K562 (cell line): Measurements from ENCODE around the gene DTNB. TPM values are rescaled to one million over a fixed set of nuclear protein-coding genes. Genes with fewer than 3 reads are reported as not detected.

Source experiments
- FOXP1 ChIP-seq: sonication (generic); formaldehyde crosslinking; IDR thresholded peaks from 2 replicates; pipeline ENCODE4 v1.8.0; 2022; ENCODE audit warnings: mild to moderate bottlenecking, missing genetic modification reagents
- GTF2B ChIP-seq: IDR thresholded peaks from 2 replicates; pipeline ENCODE4 v1.6.1; 2011; ENCODE audit not compliant: insufficient read length; ENCODE audit errors: extremely low read depth
- KDM5B ChIP-seq: fragments of 200-600 bp; sonication (generic); IDR thresholded peaks from 2 replicates; pipeline ENCODE4 v1.6.1; 2012; ENCODE audit warnings: low read depth, mild to moderate bottlenecking, moderate library complexity, low read length, control low read depth, inconsistent platforms; ENCODE audit not compliant: insufficient replicate concordance
- REST ChIP-seq, 2 experiments: fragments of 450-650 bp; formaldehyde crosslinking in 1 of 2; IDR thresholded peaks; 2 replicates each; pipeline versions ENCODE4 v1.4.0 to v1.6.1; 2014 to 2020; ENCODE audit warnings: mild to moderate bottlenecking in 2 of 2, borderline replicate concordance in 1 of 2, low read depth in 1 of 2
- ZNF699 ChIP-seq: fragments of 250-450 bp; sonication (Bioruptor Pico); IDR thresholded peaks from 2 replicates; pipeline ENCODE4 v1.8.0; 2021; ENCODE audit warnings: mild to moderate bottlenecking, moderate library complexity; ENCODE audit not compliant: insufficient replicate concordance
- polyA plus RNA-seq, 8 experiments: library from polyadenylated mRNA; depleted of rRNA in 4 of 8; stranded (reverse) in 5 of 8; unstranded in 3 of 8; fragments of >200 nt; fragmentation: Nextera tagmentation in 2 of 8; fragmentation: Illumina TruSeq in 1 of 8; extraction: Ambion mirVana in 2 of 8; extraction: Trizol in 1 of 8; gene quantifications; 2 replicates each; pipeline versions ENCODE4 v1.2.1 to v1.2.3, GENCODE V29; 2011 to 2014; ENCODE audit warnings: inconsistent platforms in 1 of 8, missing spikeins in 1 of 8
- total RNA-seq, 7 experiments: library from RNA; depleted of rRNA in 6 of 7; stranded (reverse); fragments of >200 nt in 6 of 7; fragmentation: Illumina TruSeq in 2 of 7; extraction: Trizol in 2 of 7; gene quantifications; 2 replicates each; pipeline versions ENCODE4 v1.2.1 to v1.2.3, GENCODE V29; 2011 to 2021; ENCODE audit warnings: low replicate concordance in 1 of 7

The DTNB gene
- total and polyA plus RNA-seq, 9 of the 15 experiments (the other 6 are each of a cell fraction or from before 2014, with no cell fraction given): 0.18 to 2.0 (median 0.77) TPM; not detected in 2

GRCh38 chr2:25445464-25445863 is 227.9 kb downstream of the DTNB start (continued):
- TF ChIP-seq REST (IDR thresholded peaks at IDR 0.05; ENCODE audit: borderline replicate concordance): no peak
- TF ChIP-seq REST (CRISPR knock-in tag; IDR thresholded peaks at IDR 0.05; ENCODE audit: low read depth): no peak
- no peak for TF ChIP-seq ZNF699 (CRISPR knock-in tag)
- no peak for TF ChIP-seq GTF2B
- no peak for TF ChIP-seq FOXP1
- no peak for TF ChIP-seq KDM5B
